K562 (cell line): Measurements from ENCODE around the gene RIOK3. TPM values are rescaled to one million over a fixed set of nuclear protein-coding genes. Genes with fewer than 3 reads are reported as not detected.

ENCODE experiments used
- CBX1 ChIP-seq: sonication (generic); IDR thresholded peaks from 2 replicates; pipeline ENCODE4 v1.6.1; 2016; ENCODE audit warnings: antibody characterized with exemption, low read depth, mild to moderate bottlenecking
- DEAF1 ChIP-seq: fragments of 450-650 bp; formaldehyde crosslinking; IDR thresholded peaks from 2 replicates; pipeline ENCODE4 v1.4.0; 2020; ENCODE audit warnings: mild to moderate bottlenecking, moderate library complexity
- ETV6 ChIP-seq, 3 experiments: fragments of 150-350 bp in 1 of 3; sonication (generic) in 1 of 3; formaldehyde crosslinking in 1 of 3; IDR thresholded peaks; 2 replicates each; pipeline versions ENCODE4 v1.6.1 to v1.8.0; 2014 to 2022; ENCODE audit warnings: borderline replicate concordance in 2 of 3, low read depth in 2 of 3, antibody characterized with exemption in 1 of 3, low read length in 1 of 3, mild to moderate bottlenecking in 1 of 3, missing genetic modification reagents in 1 of 3
- FOS ChIP-seq: IDR thresholded peaks from 3 replicates; pipeline ENCODE4 v1.6.1; 2011; ENCODE audit not compliant: insufficient read length; ENCODE audit errors: extremely low read depth
- FOXJ3 ChIP-seq: sonication (generic); formaldehyde crosslinking; IDR thresholded peaks from 2 replicates; pipeline ENCODE4 v1.4.0; 2020; ENCODE audit warnings: mild to moderate bottlenecking, missing genetic modification reagents
- HMBOX1 ChIP-seq: sonication (generic); IDR thresholded peaks from 2 replicates; pipeline ENCODE4 v1.6.1; 2016
- HNRNPUL1 ChIP-seq: fragments of 200-400 bp; formaldehyde crosslinking; IDR thresholded peaks from 2 replicates; pipeline ENCODE4 v1.6.1; 2017; ENCODE audit warnings: low read length
- ILK ChIP-seq: fragments of 450-650 bp; IDR thresholded peaks from 2 replicates; pipeline ENCODE4 v1.6.1; 2016; ENCODE audit warnings: missing genetic modification characterization, low read depth, mild to moderate bottlenecking, missing compliant biosample characterization, moderate library complexity, borderline replicate concordance
- MIER1 ChIP-seq: fragments of 450-650 bp; IDR thresholded peaks from 2 replicates; pipeline ENCODE4 v1.6.1; 2016; ENCODE audit warnings: antibody characterized with exemption, mild to moderate bottlenecking, low read depth
- SIX5 ChIP-seq, 2 experiments: IDR thresholded peaks; 2 replicates each; pipeline ENCODE4 v1.6.1; 2011; ENCODE audit warnings: low read length in 2 of 2, borderline replicate concordance in 1 of 2, low read depth in 1 of 2, mild to moderate bottlenecking in 1 of 2, moderate library complexity in 1 of 2; ENCODE audit not compliant: insufficient read depth in 1 of 2
- TFAP4 ChIP-seq: sonication (generic); formaldehyde crosslinking; IDR thresholded peaks from 2 replicates; pipeline ENCODE4 v1.8.0; 2022; ENCODE audit warnings: missing genetic modification reagents, mild to moderate bottlenecking, moderate library complexity, borderline replicate concordance
- ZBTB2 ChIP-seq: fragments of 450-650 bp; IDR thresholded peaks from 2 replicates; pipeline ENCODE4 v1.6.1; 2016; ENCODE audit warnings: antibody characterized with exemption
- ZBTB43 ChIP-seq: sonication (generic); formaldehyde crosslinking; IDR thresholded peaks from 2 replicates; pipeline ENCODE4 v1.8.0; 2023; ENCODE audit warnings: mild to moderate bottlenecking, missing genetic modification reagents
- ZC3H8 ChIP-seq: fragments of 450-650 bp; IDR thresholded peaks from 2 replicates; pipeline ENCODE4 v1.6.1; 2017
- ZFP1 ChIP-seq: fragments of 450-650 bp; formaldehyde crosslinking; IDR thresholded peaks from 2 replicates; pipeline ENCODE4 v1.4.0; 2020; ENCODE audit warnings: mild to moderate bottlenecking, mixed read lengths
- ZNF146 ChIP-seq: IDR thresholded peaks from one replicate; pipeline ENCODE4 v1.6.1; 2018; ENCODE audit warnings: missing compliant biosample characterization; ENCODE audit not compliant: unreplicated experiment
- ZNF217 ChIP-seq: sonication (generic); formaldehyde crosslinking; IDR thresholded peaks from 2 replicates; pipeline ENCODE4 v1.8.0; 2022; ENCODE audit warnings: mild to moderate bottlenecking, missing genetic modification reagents
- ZNF282 ChIP-seq: sonication (generic); formaldehyde crosslinking; IDR thresholded peaks from 2 replicates; pipeline ENCODE4 v1.8.1; 2023; ENCODE audit warnings: missing genetic modification reagents
- ZNF766 ChIP-seq: fragments of 200-800 bp; sonication (Bioruptor generic); conservative IDR thresholded peaks from 2 replicates; pipeline ENCODE4 v1.6.1; 2016; ENCODE audit warnings: missing genetic modification characterization, missing compliant biosample characterization
- ZNF79 ChIP-seq: fragments of 250-450 bp; sonication (Bioruptor Pico); IDR thresholded peaks from 2 replicates; pipeline ENCODE4 v1.4.0; 2020; ENCODE audit warnings: low read depth, mild to moderate bottlenecking, moderate library complexity
- polyA plus RNA-seq, 8 experiments: library from polyadenylated mRNA; depleted of rRNA in 4 of 8; stranded (reverse) in 5 of 8; unstranded in 3 of 8; fragments of >200 nt; fragmentation: Nextera tagmentation in 2 of 8; fragmentation: Illumina TruSeq in 1 of 8; extraction: Ambion mirVana in 2 of 8; extraction: Trizol in 1 of 8; gene quantifications; 2 replicates each; pipeline versions ENCODE4 v1.2.1 to v1.2.3, GENCODE V29; 2011 to 2014; ENCODE audit warnings: inconsistent platforms in 1 of 8, missing spikeins in 1 of 8
- total RNA-seq, 7 experiments: library from RNA; depleted of rRNA in 6 of 7; stranded (reverse); fragments of >200 nt in 6 of 7; fragmentation: Illumina TruSeq in 2 of 7; extraction: Trizol in 2 of 7; gene quantifications; 2 replicates each; pipeline versions ENCODE4 v1.2.1 to v1.2.3, GENCODE V29; 2011 to 2021; ENCODE audit warnings: low replicate concordance in 1 of 7

Gene RIOK3
- total and polyA plus RNA-seq, 9 of the 15 experiments (the other 6 are each of a cell fraction or from before 2014, with no cell fraction given): 21.4 to 89.5 (median 62.9) TPM

GRCh38 chr18:23452728-23453679 lies at the start of gene RIOK3 (continued):
- TF ChIP-seq ZBTB2 (no peak; the same call in 1 of the 2 replicates), ZNF766 (CRISPR knock-in tag) (no peak), ZNF146 (CRISPR knock-in tag) (no peak), ZNF282 (CRISPR knock-in tag) (no peak), MIER1 (no peak), FOS (peak; percentile 44), ZFP1 (CRISPR knock-in tag) (0 out of 2 replicates have a peak, but pooled peaks have one; percentile 43), ILK (tag) (0 out of 2 replicates have a peak, but pooled peaks have one; percentile 13), HNRNPUL1 (no peak), SIX5 (IDR thresholded peaks at IDR 0.05; ENCODE audit: borderline replicate concordance in 1 of 2, insufficient read depth in 1 of 2, low read depth in 1 of 2, low read length in 2 of 2) (no peak), CBX1 (no peak), ZC3H8 (no peak), FOXJ3 (CRISPR knock-in tag) (no peak), ZNF79 (CRISPR knock-in tag) (no peak), ETV6 (IDR thresholded peaks at IDR 0.05; ENCODE audit: borderline replicate concordance in 1 of 2, low read depth in 2 of 2, low read length in 1 of 2) (peak in 1 of 2 experiments; percentile 25; a peak in 1 of 4 replicates), ETV6 (CRISPR knock-in tag; IDR thresholded peaks at IDR 0.05; ENCODE audit: borderline replicate concordance) (no peak), TFAP4 (CRISPR knock-in tag) (peak; percentile 100), ZNF217 (no peak), ZBTB43 (CRISPR knock-in tag) (no peak), DEAF1 (CRISPR knock-in tag) (no peak), HMBOX1 (no peak)
